Myocyte (in vitro differentiated cells): ENCODE measurements around the gene PPP3CA. TPM values are rescaled to one million over a fixed set of nuclear protein-coding genes. Genes with fewer than 3 reads are reported as not detected.
"Not testable (repeated sequence)": the region's sequence is repeated elsewhere in the genome, so short reads cannot be mapped to it uniquely, and the experiment has no call there.

Source experiments
- DNase-seq: peaks from one replicate; pipeline ENCODE4 v3.0.0-alpha.2; 2012; ENCODE audit warnings: low read depth
- total RNA-seq: library from RNA; depleted of rRNA; stranded (reverse); fragments of >200 nt; gene quantifications from 2 replicates; pipeline ENCODE4 v1.2.3, GENCODE V29; 2014

The PPP3CA gene
- total RNA-seq, 1 donor from 2014 or later = 34.7 TPM

- DNase-seq = no peak
Observed at GRCh38 chr4:101258883-101259282, 88.4 kb downstream of the PPP3CA start.

- DNase-seq = no peak
Observed at GRCh38 chr4:101256222-101256621, 91.1 kb downstream of the PPP3CA start.

- DNase-seq = no peak
Observed at GRCh38 chr4:101254776-101255175, 92.5 kb downstream of the PPP3CA start.

GRCh38 chr4:101253121-101253520 is 94.2 kb downstream of the PPP3CA start:
- no peak for DNase-seq

DNA sequence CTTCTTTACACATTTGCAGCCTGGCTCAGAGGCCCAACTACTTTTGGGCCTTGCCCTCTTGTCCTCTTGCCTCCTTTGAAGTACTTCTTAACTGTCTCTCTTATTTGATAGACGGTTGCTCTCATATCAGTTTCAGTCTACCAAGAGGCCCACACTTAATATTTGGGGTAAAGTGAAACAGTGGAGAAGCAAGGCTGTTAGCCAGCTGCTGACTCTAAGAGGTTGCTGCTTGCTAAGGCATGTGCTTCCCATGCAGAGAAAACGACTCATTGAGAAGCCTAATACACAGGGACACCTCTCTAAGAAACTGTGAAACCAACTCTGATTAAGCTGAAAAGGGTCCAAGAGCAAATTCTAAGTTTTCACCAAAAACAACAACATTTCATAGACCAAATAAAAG is 94.6 kb downstream of the PPP3CA start:
- DNase-seq = peak; percentile 23

- no peak for DNase-seq
Observed at GRCh38 chr4:101251261-101251660, 96.1 kb downstream of the PPP3CA start.

DNA sequence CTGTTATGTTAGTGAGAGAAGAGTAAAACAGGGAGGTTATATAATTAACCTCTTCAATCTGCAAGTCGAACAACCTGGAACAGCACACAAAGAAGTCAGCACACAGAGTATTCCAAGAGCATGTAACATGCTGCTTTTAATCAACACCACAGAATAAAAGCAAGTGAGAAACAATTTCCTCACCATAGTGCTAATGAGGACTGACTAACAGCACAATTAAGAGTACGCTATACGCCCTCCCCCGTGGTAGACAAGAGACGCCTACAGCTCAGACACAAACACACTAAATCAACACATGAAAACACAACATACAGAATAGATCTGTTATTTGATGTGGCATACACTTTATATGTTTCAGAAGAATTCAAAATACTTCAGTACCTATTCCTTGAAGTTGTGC is 103.0 kb downstream of the PPP3CA start:
- no peak for DNase-seq

DNA sequence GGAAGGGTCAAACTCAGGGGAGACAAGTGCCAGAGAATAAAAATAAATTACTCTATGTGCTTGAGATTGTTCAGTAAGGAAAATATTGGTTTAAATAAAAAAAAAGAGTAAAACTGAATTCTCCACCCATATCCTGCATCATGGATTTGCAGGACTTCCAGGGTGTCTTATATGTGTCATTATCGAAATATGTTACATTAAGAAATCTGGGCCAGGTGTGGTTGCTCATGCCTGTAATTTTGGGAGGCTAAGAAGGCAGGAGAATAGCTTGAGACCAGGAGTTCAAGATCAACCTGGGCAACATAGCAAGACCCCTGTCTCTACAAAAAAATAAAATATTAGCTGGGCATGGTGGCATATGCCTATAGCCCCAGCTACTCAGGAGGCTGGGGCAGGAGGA is 104.9 kb downstream of the PPP3CA start:
- DNase-seq = no peak

DNA sequence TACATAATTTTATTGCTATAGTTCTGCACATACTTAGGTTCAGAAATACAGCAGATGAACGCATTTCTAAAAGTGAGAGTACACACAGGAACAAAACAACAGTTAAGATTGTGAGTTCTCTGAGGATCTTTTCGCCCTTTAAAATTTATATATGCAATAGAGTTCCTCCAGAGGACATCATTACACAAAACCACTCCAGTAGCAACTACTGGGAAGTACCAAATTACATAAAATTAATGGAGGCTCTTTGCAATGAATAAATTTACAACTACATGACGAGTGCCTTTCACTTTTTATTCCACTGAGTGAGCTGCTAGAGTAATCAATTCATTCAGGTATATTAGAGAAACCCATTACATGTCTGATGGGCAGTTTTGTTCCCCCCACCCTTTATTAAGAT is 107.2 kb downstream of the PPP3CA start:
- no peak for DNase-seq

GRCh38 chr4:101239665-101240064 is 107.7 kb downstream of the PPP3CA start:
- no peak for DNase-seq

DNA sequence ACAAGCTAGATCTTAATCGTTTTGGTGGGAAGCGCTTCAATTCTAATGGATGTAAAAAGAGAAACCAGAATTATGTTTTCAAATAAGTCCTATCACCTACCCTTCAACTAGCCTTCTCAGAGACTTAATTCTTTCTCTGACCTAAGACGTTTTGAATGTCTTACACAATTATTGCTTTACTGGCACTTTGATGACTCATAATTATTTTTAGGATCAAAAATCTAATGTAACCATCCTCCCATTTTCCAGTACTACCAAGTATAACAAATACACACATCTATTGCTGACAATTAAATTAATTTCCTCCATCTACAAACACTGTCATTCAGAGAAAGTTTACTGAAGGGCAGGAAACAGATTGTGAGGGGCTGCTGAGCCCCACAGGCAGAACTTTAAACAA is 108.6 kb downstream of the PPP3CA start:
- DNase-seq = peak; percentile 30

DNA sequence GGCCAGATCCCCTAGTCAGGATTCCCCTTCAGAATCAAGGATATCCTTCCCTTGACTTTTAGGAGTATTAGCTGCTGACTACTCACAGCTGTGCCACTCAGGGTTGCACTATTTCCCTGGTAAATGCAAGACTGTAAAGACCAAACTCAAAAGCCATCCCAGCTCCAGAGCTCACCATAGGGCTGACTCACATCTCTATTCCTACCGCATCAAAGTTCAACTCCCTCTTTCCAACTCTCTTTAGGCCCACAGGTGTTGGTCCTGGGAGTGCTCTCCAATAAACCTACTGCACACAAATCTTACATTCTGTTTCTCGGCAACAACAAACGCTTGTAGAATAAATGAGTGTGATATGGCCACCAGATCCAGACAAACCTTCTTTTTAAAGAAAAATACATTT is 109.6 kb downstream of the PPP3CA start:
- DNase-seq = no peak

- DNase-seq = no peak
Observed at GRCh38 chr4:101236097-101236496, 111.2 kb downstream of the PPP3CA start.

DNA sequence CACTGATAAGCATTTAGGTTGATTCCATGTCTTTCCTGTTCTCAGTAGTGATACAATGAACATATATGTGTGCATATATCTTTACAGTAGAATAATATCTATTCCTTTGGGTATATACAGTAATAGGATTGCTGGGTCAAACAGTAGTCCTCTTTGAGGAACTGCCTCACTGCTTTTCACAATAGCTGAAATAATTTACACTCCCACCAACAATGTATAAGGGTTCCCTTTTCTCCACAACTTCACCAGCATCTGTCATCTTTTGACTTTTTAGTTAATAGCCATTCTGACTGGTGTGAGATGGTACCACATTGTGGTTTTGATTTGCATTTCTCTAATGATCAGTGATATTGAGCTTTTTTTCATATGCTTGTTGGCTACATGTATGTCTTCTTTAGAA is 113.2 kb downstream of the PPP3CA start:
- DNase-seq = not testable (repeated sequence)

- DNase-seq = peak; percentile 83
Observed at GRCh38 chr4:101232074-101232776, 115.1 kb downstream of the PPP3CA start.

GRCh38 chr4:101230801-101231426 is 116.4 kb downstream of the PPP3CA start:
- no peak for DNase-seq

DNA sequence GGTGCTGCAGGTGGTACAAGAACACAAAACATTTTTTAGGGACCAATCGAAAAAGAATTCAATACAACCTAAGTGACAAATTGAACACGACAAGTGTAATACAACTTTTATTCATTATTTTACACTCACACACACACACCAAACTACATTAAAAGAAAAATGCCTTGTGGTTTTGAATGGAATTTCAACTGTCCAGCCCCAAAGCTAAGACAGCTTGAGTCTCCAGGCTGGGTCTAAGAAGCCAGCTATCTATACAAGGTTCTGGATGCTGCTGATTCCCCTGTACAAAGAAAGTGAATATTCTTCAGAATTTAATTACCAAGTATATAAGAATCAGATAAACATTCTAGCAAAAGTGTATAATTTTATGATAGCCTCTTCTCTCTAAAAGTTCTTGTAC is 118.2 kb downstream of the PPP3CA start:
- DNase-seq = peak; percentile 42

GRCh38 chr4:101227715-101228114 is 119.6 kb downstream of the PPP3CA start:
- no peak for DNase-seq

- DNase-seq = peak; percentile 30
Observed at GRCh38 chr4:101224358-101225218, 122.7 kb downstream of the PPP3CA start.

- peak; percentile 26 for DNase-seq
Observed at GRCh38 chr4:101222156-101222845, 125.0 kb downstream of the PPP3CA start.

GRCh38 chr4:101221294-101221693 is 126.0 kb downstream of the PPP3CA start:
- DNase-seq = peak; percentile 21

GRCh38 chr4:101218894-101219293 is 128.4 kb downstream of the PPP3CA start:
- DNase-seq = no peak
